Left ventricle myocardium inferior (tissue), 1 donor: Measurements from ENCODE around the gene IGF1R. TPM values are rescaled to one million over a fixed set of nuclear protein-coding genes. Genes with fewer than 3 reads are reported as not detected.

Experiments used
- DNase-seq: peaks from one replicate; pipeline ENCODE4 v3.0.0-alpha.2; 2020
- H3K27ac ChIP-seq: fragments of 200-600 bp; replicated peaks from 2 replicates; pipeline ENCODE4 v1.8.0; 2021
- H3K27me3 ChIP-seq: fragments of 200-600 bp; 2 replicates; pipeline ENCODE4 v1.8.0; 2021; ENCODE audit warnings: low read depth
- H3K36me3 ChIP-seq: fragments of 200-600 bp; 2 replicates; pipeline ENCODE4 v1.8.0; 2021
- H3K4me1 ChIP-seq: fragments of 200-600 bp; 2 replicates; pipeline ENCODE4 v1.8.0; 2021
- H3K4me3 ChIP-seq: fragments of 200-600 bp; 2 replicates; pipeline ENCODE4 v1.8.0; 2021; ENCODE audit warnings: mild to moderate bottlenecking, moderate library complexity
- H3K9me3 ChIP-seq: fragments of 200-600 bp; replicated peaks from 2 replicates; pipeline ENCODE4 v1.8.0; 2021
- intact Hi-C: fragments of 100-400 bp; cut with micrococcal nuclease; formaldehyde crosslinking; loops from one replicate; pipeline ENCODE4 v1.11.0; 2022
- total RNA-seq: library from RNA; stranded (reverse); fragmentation: NEBNext Ultra II Directional; extraction: Animal tissue kit (Norgen Biotek cat#: 25700); gene quantifications from one replicate; pipeline ENCODE4 v1.2.1, GENCODE V29; 2021
- TF ChIP-seq, protein P1 (sequence below): fragments of 200-600 bp; IDR thresholded peaks from 2 replicates; pipeline ENCODE4 v1.8.0; 2021; ENCODE audit warnings: antibody characterized with exemption, mild to moderate bottlenecking, borderline replicate concordance
- donor health status: DM: no; HTN: yes; CAD: no; lungs with severe emphysema.

Gene IGF1R
- total RNA-seq, 1 donor from 2014 or later: 37.2 TPM

- no peak for DNase-seq
- intact Hi-C loops: loop anchor here (10.0 kb wide), 1 partner anchor 119 kb away; no protein-coding TSS in a partner anchor
- no peaks in the 10 kb centered on the region for H3K27me3 ChIP-seq
- TF ChIP-seq, protein P1, sequence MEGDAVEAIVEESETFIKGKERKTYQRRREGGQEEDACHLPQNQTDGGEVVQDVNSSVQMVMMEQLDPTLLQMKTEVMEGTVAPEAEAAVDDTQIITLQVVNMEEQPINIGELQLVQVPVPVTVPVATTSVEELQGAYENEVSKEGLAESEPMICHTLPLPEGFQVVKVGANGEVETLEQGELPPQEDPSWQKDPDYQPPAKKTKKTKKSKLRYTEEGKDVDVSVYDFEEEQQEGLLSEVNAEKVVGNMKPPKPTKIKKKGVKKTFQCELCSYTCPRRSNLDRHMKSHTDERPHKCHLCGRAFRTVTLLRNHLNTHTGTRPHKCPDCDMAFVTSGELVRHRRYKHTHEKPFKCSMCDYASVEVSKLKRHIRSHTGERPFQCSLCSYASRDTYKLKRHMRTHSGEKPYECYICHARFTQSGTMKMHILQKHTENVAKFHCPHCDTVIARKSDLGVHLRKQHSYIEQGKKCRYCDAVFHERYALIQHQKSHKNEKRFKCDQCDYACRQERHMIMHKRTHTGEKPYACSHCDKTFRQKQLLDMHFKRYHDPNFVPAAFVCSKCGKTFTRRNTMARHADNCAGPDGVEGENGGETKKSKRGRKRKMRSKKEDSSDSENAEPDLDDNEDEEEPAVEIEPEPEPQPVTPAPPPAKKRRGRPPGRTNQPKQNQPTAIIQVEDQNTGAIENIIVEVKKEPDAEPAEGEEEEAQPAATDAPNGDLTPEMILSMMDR: no peak
- peaks cover 99% of the 10 kb centered on the region for H3K4me1 ChIP-seq
- H3K36me3 ChIP-seq: no peaks in the 10 kb centered on the region
- no peak overlapping the region for H3K27ac ChIP-seq
- no peaks in the 10 kb centered on the region for H3K9me3 ChIP-seq
- no peak overlapping the region for H3K4me3 ChIP-seq
Observed at GRCh38 chr15:98655732-98656131, 7.4 kb downstream of the IGF1R start.

GRCh38 chr15:98657721-98658120, 9.4 kb downstream of the IGF1R start:
- Histone ChIP-seq H3K4me3 (no peak overlapping the region), H3K36me3 (no peaks in the 10 kb centered on the region), H3K4me1 (peaks cover 99% of the 10 kb centered on the region), H3K27ac (no peak overlapping the region), H3K27me3 (no peaks in the 10 kb centered on the region), H3K9me3 (no peaks in the 10 kb centered on the region)
- TF ChIP-seq, protein P1: no peak
- DNase-seq: no peak
- intact Hi-C loops: loop anchor here (10.0 kb wide), 1 partner anchor 117 kb away; no protein-coding TSS in a partner anchor

DNA sequence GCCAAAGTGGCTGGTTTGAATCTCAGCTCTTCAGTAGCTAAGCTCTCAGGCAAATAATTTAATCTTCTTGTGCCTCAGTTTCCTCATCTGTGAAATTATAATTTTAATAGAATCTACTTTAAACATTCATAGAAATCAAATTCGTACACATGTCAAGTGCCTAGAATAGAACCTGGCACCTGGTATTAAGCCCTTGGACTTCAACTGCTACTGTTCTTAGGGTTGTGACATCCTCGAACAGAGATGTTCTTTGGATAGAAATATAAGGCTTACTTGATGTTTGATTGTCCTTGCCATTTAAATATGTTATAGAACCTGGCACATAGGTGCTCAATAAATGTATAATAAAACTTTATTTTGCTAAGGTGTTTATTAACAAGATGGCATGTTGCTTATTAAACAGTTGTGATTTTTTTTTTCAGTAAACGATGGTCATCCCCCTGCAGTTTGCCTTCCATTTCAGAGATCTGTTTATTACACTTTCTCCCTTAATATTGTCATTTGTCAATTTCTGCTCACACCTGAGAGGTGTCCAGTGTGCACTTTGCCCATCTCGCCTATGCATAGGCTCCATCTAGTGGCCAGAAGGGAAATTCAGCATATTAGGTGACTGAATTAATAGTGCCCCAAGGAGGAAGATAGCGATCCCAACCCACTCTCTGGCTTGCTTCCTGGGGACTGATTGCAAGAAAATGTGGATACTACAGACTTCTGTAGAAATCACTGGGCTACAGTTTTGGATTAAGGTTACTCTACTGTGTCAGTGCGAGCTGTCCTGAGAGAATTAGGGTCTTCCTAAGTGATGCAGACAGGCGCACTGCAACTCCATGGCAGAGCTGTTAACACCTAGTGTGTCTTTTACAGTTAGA, 10.7 kb downstream of the IGF1R start:
- H3K27me3 ChIP-seq: no peaks in the 10 kb centered on the region
- no peak overlapping the region for H3K4me3 ChIP-seq
- no peak for DNase-seq
- no peak overlapping the region for H3K27ac ChIP-seq
- intact Hi-C loops: loop anchor here (10.0 kb wide), 1 partner anchor 116 kb away; no protein-coding TSS in a partner anchor
- TF ChIP-seq, protein P1: peak; percentile 88
- no peaks in the 10 kb centered on the region for H3K9me3 ChIP-seq
- H3K4me1 ChIP-seq: peaks cover 99% of the 10 kb centered on the region
- no peaks in the 10 kb centered on the region for H3K36me3 ChIP-seq

- Histone ChIP-seq H3K4me1 (peaks cover 99% of the 10 kb centered on the region), H3K4me3 (no peak overlapping the region), H3K9me3 (no peaks in the 10 kb centered on the region), H3K27me3 (no peaks in the 10 kb centered on the region), H3K36me3 (no peaks in the 10 kb centered on the region), H3K27ac (no peak overlapping the region)
- no peak for DNase-seq
- TF ChIP-seq, protein P1: no peak
- intact Hi-C loops: no loop called here
Observed at GRCh38 chr15:98660055-98660454, 11.7 kb downstream of the IGF1R start.

GRCh38 chr15:98663045-98663444, 14.7 kb downstream of the IGF1R start:
- no peaks in the 10 kb centered on the region for H3K9me3 ChIP-seq
- peaks cover 100% of the 10 kb centered on the region for H3K4me1 ChIP-seq
- DNase-seq: no peak
- TF ChIP-seq, protein P1: no peak
- no peak overlapping the region for H3K4me3 ChIP-seq
- no peaks in the 10 kb centered on the region for H3K27me3 ChIP-seq
- no peaks in the 10 kb centered on the region for H3K36me3 ChIP-seq
- intact Hi-C loops: no loop called here
- H3K27ac ChIP-seq: no peak overlapping the region
